Measurements from ENCODE around the gene NRG3. TPM values are rescaled to one million over a fixed set of nuclear protein-coding genes. Genes with fewer than 3 reads are reported as not detected.

Gene NRG3
- total and polyA plus RNA-seq, 2 of the 4 experiments (the other 2 are of a cell fraction), result not detected

- Histone ChIP-seq H3K18ac (ENCODE audit: low read depth, low read length) (no peak overlapping the region), H2AK9ac (replicated peaks; ENCODE audit: low read depth, low read length, poor library complexity) (no peak overlapping the region), H3K56ac (ENCODE audit: extremely low read depth, insufficient read depth, low read length) (no peak overlapping the region), H3K4me3 (ENCODE audit: insufficient read depth, low read depth, low read length) (no peak overlapping the region), H3K36me3 (ENCODE audit: control insufficient read depth, insufficient read depth, low read length) (no peaks in the 10 kb centered on the region), H3K9ac (ENCODE audit: low read depth, low read length) (no peak overlapping the region), H3K9me1 (ENCODE audit: insufficient read depth, low read length) (no peaks in the 10 kb centered on the region), H3K4ac (ENCODE audit: low read depth, low read length) (no peak overlapping the region), H4K5ac (ENCODE audit: low read depth, low read length) (no peak overlapping the region), H3K14ac (replicated peaks; ENCODE audit: low read depth, low read length) (no peak overlapping the region), H2BK120ac (ENCODE audit: low read depth, low read length) (no peak overlapping the region), H2AFZ (replicated peaks; ENCODE audit: low read length, poor library complexity) (no peak overlapping the region), H4K8ac (ENCODE audit: low read depth in 2 of 2, low read length in 2 of 2) (no peak overlapping the region), H3K4me1 (ENCODE audit: control insufficient read depth, insufficient read depth, low read length) (no peaks in the 10 kb centered on the region), H2BK15ac (ENCODE audit: low read depth, low read length) (no peak overlapping the region), H2BK20ac (ENCODE audit: low read depth, low read length) (no peak overlapping the region), H3K23ac (ENCODE audit: low read depth, low read length) (no peak overlapping the region), H2AK5ac (ENCODE audit: low read depth, low read length) (no peak overlapping the region), H4K20me1 (ENCODE audit: insufficient read depth, low read length) (no peaks in the 10 kb centered on the region), H3K79me1 (ENCODE audit: low read depth in 1 of 2, low read length in 2 of 2) (no peaks in the 10 kb centered on the region), H3K27ac (ENCODE audit: insufficient read depth, low read length) (no peak overlapping the region), H2BK5ac (ENCODE audit: low read depth, low read length, poor library complexity, severe bottlenecking) (no peak overlapping the region), H3K9me3 (ENCODE audit: control insufficient read depth, insufficient read depth, low read length) (no peaks in the 10 kb centered on the region), H3K4me2 (ENCODE audit: low read depth, low read length) (no peak overlapping the region), H4K91ac (ENCODE audit: insufficient read depth, low read depth, low read length) (no peak overlapping the region), H3K27me3 (ENCODE audit: control insufficient read depth, insufficient read depth, low read length) (no peaks in the 10 kb centered on the region)
- POLR2A ChIA-PET (ENCODE audit: unreplicated experiment), result no interaction called here
- in situ Hi-C loops (cut with MboI; ENCODE audit: low sequenced_read_pairs) (no loop called here), dilution Hi-C loops (cut with HindIII; ENCODE audit: low sequenced_read_pairs, unreplicated experiment) (no loop called here), intact Hi-C loops (cut with micrococcal nuclease) (no loop called here)
- TF ChIP-seq RFX5 (IDR thresholded peaks at IDR 0.05; ENCODE audit: low read depth, low read length), result no peak
- TF ChIP-seq BHLHE40 (IDR thresholded peaks at IDR 0.05; ENCODE audit: low read depth, low read length), result no peak
- no peak for TF ChIP-seq MXI1 (IDR thresholded peaks at IDR 0.05; ENCODE audit: borderline replicate concordance, low read depth, low read length)
- no peak for TF ChIP-seq CTCF (conservative IDR thresholded peaks at IDR 0.05; ENCODE audit: low read depth, low read length)
- TF ChIP-seq SMC3 (IDR thresholded peaks at IDR 0.05; ENCODE audit: low read depth, low read length), result no peak
- no peak for TF ChIP-seq POLR2A (IDR thresholded peaks at IDR 0.05; ENCODE audit: low read depth, low read length)
- TF ChIP-seq NFE2L2 (IDR thresholded peaks at IDR 0.05; ENCODE audit: low read depth, low read length), result no peak
- no peak for TF ChIP-seq RAD21 (IDR thresholded peaks at IDR 0.05; ENCODE audit: low read length)
- TF ChIP-seq USF2 (IDR thresholded peaks at IDR 0.05; ENCODE audit: low read depth, low read length), result no peak
- no peak for TF ChIP-seq RCOR1 (IDR thresholded peaks at IDR 0.05; ENCODE audit: insufficient replicate concordance, low read length)
- no peak for TF ChIP-seq FOS (IDR thresholded peaks at IDR 0.05; ENCODE audit: low read depth, low read length)
- TF ChIP-seq CEBPB (IDR thresholded peaks at IDR 0.05; ENCODE audit: low read depth, low read length), result no peak
- TF ChIP-seq CHD1 (IDR thresholded peaks at IDR 0.05; ENCODE audit: low read depth, low read length), result no peak
- CTCF ChIA-PET, result no interaction called here
- ATAC-seq (ENCODE audit: low read depth) (no peak), DNase-seq (no peak)
- WGBS, 2 experiments (ENCODE audit: extremely low coverage in 2 of 2, insufficient read length in 1 of 2), result no CpG with 5 or more reads among the region's 5 CpGs
- no TSS peak for BruUV-seq (replicated peaks)
Measured at GRCh38 chr10:82968533-82968932, 1093.5 kb downstream of the NRG3 start.

Data from IMR-90 (cell line).